ENCODE results near the gene ITIH4.

- no peak for TF ChIP-seq POLR2A (IDR thresholded peaks at IDR 0.05)
- TF ChIP-seq CTCF (IDR thresholded peaks at IDR 0.05) = no peak
- no peak for TF ChIP-seq POLR2AphosphoS5 (IDR thresholded peaks at IDR 0.05; ENCODE audit: insufficient read depth in 1 of 2, low read depth in 1 of 2)
These were observed 9.5 kb upstream of the ITIH4 start for GRCh38 chr3:52839892-52840545.
